Testis (tissue), 3 donors: ENCODE results near the gene THY1. TPM values are rescaled to one million over a fixed set of nuclear protein-coding genes. Genes with fewer than 3 reads are reported as not detected.
"Not testable (repeated sequence)": the region's sequence is repeated elsewhere in the genome, so short reads cannot be mapped to it uniquely, and the experiment has no call there.

Experiments used
- DNase-seq: peaks from one replicate; pipeline ENCODE4 v3.0.0-alpha.2; 2019
- H3K27ac ChIP-seq, 2 donors: fragments of 200-600 bp; sonication (generic); one replicate each; pipeline ENCODE4 v1.5.1; 2019
- H3K27me3 ChIP-seq: fragments of 200-600 bp; sonication (generic); one replicate; pipeline ENCODE4 v1.5.1; 2019
- H3K36me3 ChIP-seq: fragments of 200-600 bp; sonication (generic); one replicate; pipeline ENCODE4 v1.5.1; 2017; ENCODE audit warnings: low read depth; ENCODE audit errors: missing control alignments
- H3K4me1 ChIP-seq: fragments of 200-600 bp; sonication (generic); one replicate; pipeline ENCODE4 v1.5.1; 2019
- H3K4me3 ChIP-seq, 2 donors: fragments of 200-600 bp; sonication (generic); one replicate each; pipeline ENCODE4 v1.5.1; 2017 to 2019
- H3K9me3 ChIP-seq: fragments of 200-600 bp; sonication (generic); one replicate; pipeline ENCODE4 v1.5.1; 2017
- CTCF ChIP-seq, 3 experiments: fragments of 450-650 bp in 2 of 3; fragments of 200-600 bp in 1 of 3; sonication (generic) in 1 of 3; IDR thresholded peaks; one replicate each; pipeline ENCODE4 v1.5.1; 2016 to 2019; ENCODE audit warnings: antibody characterized with exemption in 3 of 3, mild to moderate bottlenecking in 2 of 3, moderate library complexity in 1 of 3
- POLR2A ChIP-seq: fragments of 450-650 bp; IDR thresholded peaks from one replicate; pipeline ENCODE4 v1.6.1; 2017; ENCODE audit warnings: antibody characterized with exemption, mild to moderate bottlenecking, moderate library complexity
- WGBS, 2 donors: methylation state at CpG; one replicate each; pipeline ENCODE4 v1.1.5; 2018; 5-methylcytosine and 5-hydroxymethylcytosine counted together
- intact Hi-C: fragments of 100-400 bp; cut with DNase I; formaldehyde crosslinking; loops from one replicate; pipeline ENCODE4 v1.15.1; 2023; ENCODE audit warnings: low total_unique reads
- polyA plus RNA-seq: library from polyadenylated mRNA; stranded (reverse); fragments of 350-450 nt; fragmentation: Illumina TruSeq; extraction: RNeasy Lipid Tissue Mini Kit (QIAGEN cat#74804); gene quantifications from one replicate; pipeline ENCODE4 v1.2.3, GENCODE V29; 2014; ENCODE audit warnings: low read depth, low replicate concordance; ENCODE audit not compliant: insufficient read depth
- total RNA-seq, 2 donors: library from RNA; depleted of rRNA; stranded (reverse); fragments of >200 nt; gene quantifications; one replicate each; pipeline ENCODE4 v1.2.3, GENCODE V29; 2016

Gene THY1
- total and polyA plus RNA-seq, 3 donors from 2014 or later = 5.9 to 132 (median 30.0) TPM

GRCh38 chr11:119438599-119438998 lies 15.6 kb upstream of the THY1 start:
- H3K4me3 ChIP-seq = no peak overlapping the region
- TF ChIP-seq POLR2A (no peak), CTCF (IDR thresholded peaks at IDR 0.05) (no peak)
- intact Hi-C loops = no loop called here
- no peaks in the 10 kb centered on the region for H3K4me1 ChIP-seq
- no peak for DNase-seq
- WGBS, 2 donors = 60 to 62% methylated on average over 4 to 5 of the region's 5 CpGs
- no peak overlapping the region for H3K27ac ChIP-seq
- no peaks in the 10 kb centered on the region for H3K36me3 ChIP-seq
- H3K27me3 ChIP-seq = no peaks in the 10 kb centered on the region
- H3K9me3 ChIP-seq = no peaks in the 10 kb centered on the region

- H3K4me3 ChIP-seq, intact Hi-C loops, H3K36me3 ChIP-seq, H3K27me3 ChIP-seq, DNase-seq, H3K27ac ChIP-seq, H3K4me1 ChIP-seq, H3K9me3 ChIP-seq: not testable (repeated sequence)
- WGBS, 2 donors = 89 to 91% methylated on average over 5 of the region's 5 CpGs
Observed at GRCh38 chr11:119437521-119437920, 14.5 kb upstream of the THY1 start.

GRCh38 chr11:119436711-119437110 lies 13.7 kb upstream of the THY1 start:
- intact Hi-C loops = no loop called here
- Histone ChIP-seq H3K4me1 (peaks cover 4% of the 10 kb centered on the region), H3K36me3 (no peaks in the 10 kb centered on the region), H3K9me3 (no peaks in the 10 kb centered on the region), H3K4me3 (no peak overlapping the region), H3K27ac (no peak overlapping the region), H3K27me3 (no peaks in the 10 kb centered on the region)
- 80 to 83% methylated on average over 2 of the region's 2 CpGs for WGBS, 2 donors
- TF ChIP-seq POLR2A (no peak), CTCF (IDR thresholded peaks at IDR 0.05) (no peak)
- no peak for DNase-seq

GRCh38 chr11:119436093-119436492 lies 13.1 kb upstream of the THY1 start:
- intact Hi-C loops = no loop called here
- H3K4me1 ChIP-seq = peaks cover 4% of the 10 kb centered on the region
- no peaks in the 10 kb centered on the region for H3K36me3 ChIP-seq
- 80 to 82% methylated on average over 7 of the region's 7 CpGs for WGBS, 2 donors
- TF ChIP-seq POLR2A = no peak
- H3K27ac ChIP-seq = no peak overlapping the region
- H3K4me3 ChIP-seq = no peak overlapping the region
- no peaks in the 10 kb centered on the region for H3K27me3 ChIP-seq
- DNase-seq = no peak
- H3K9me3 ChIP-seq = no peaks in the 10 kb centered on the region

- DNase-seq = no peak
- Histone ChIP-seq H3K27me3 (no peaks in the 10 kb centered on the region), H3K9me3 (no peaks in the 10 kb centered on the region), H3K27ac (no peak overlapping the region), H3K4me1 (peaks cover 4% of the 10 kb centered on the region), H3K36me3 (no peaks in the 10 kb centered on the region), H3K4me3 (no peak overlapping the region)
- no peak for TF ChIP-seq POLR2A
- TF ChIP-seq CTCF (IDR thresholded peaks at IDR 0.05) = no peak
- WGBS, 2 donors = 80 to 90% methylated on average over 1 of the region's 1 CpG
- intact Hi-C loops = no loop called here
Observed at GRCh38 chr11:119434591-119435330, 11.8 kb upstream of the THY1 start.

- 33 to 43% methylated on average over 1 of the region's 1 CpG for WGBS, 2 donors
- intact Hi-C loops = no loop called here
- no peak overlapping the region for H3K27ac ChIP-seq
Observed at GRCh38 chr11:119433358-119433725, 10.4 kb upstream of the THY1 start.

More at GRCh38 chr11:119433358-119433725, 10.4 kb upstream of the THY1 start:
- no peaks in the 10 kb centered on the region for H3K36me3 ChIP-seq
- TF ChIP-seq POLR2A (no peak), CTCF (IDR thresholded peaks at IDR 0.05) (no peak)
- H3K27me3 ChIP-seq = no peaks in the 10 kb centered on the region
- no peak for DNase-seq
- no peaks in the 10 kb centered on the region for H3K9me3 ChIP-seq
- peaks cover 4% of the 10 kb centered on the region for H3K4me1 ChIP-seq
- H3K4me3 ChIP-seq = no peak overlapping the region
